OCI-LY3 (cell line): ENCODE data around the gene STK17A.
"Not testable (repeated sequence)": the region's sequence is repeated elsewhere in the genome, so short reads cannot be mapped to it uniquely, and the experiment has no call there.

Experiments used
- H2AFZ ChIP-seq: fragments of 200-600, 300-600 bp; shearing (Covaris generic); 2 replicates; pipeline ENCODE4 v1.6.0; 2014; ENCODE audit warnings: antibody characterized with exemption, low read depth, low read length
- H3K27ac ChIP-seq: fragments of 200-600, 300-600 bp; sonication (generic); 2 replicates; pipeline ENCODE4 v1.5.1; 2014; ENCODE audit warnings: mild to moderate bottlenecking, low read length, moderate library complexity, mixed read lengths
- H3K27me3 ChIP-seq: fragments of 200-600, 300-600 bp; sonication (generic); 2 replicates; pipeline ENCODE4 v1.6.1; 2014; ENCODE audit warnings: low read depth, low read length, mixed read lengths
- H3K36me3 ChIP-seq: fragments of 200-600, 300-600 bp; sonication (generic); replicated peaks from 2 replicates; pipeline ENCODE3; 2014; ENCODE audit warnings: low read depth, low read length, mixed read lengths
- H3K4me1 ChIP-seq: fragments of 300-600, 200-600 bp; sonication (generic); 2 replicates; pipeline ENCODE4 v1.6.1; 2014; ENCODE audit warnings: low read length, mixed read lengths
- H3K4me2 ChIP-seq: fragments of 200-600, 300-600 bp; sonication (generic); 2 replicates; pipeline ENCODE4 v1.6.1; 2014; ENCODE audit warnings: low read length, mixed read lengths
- H3K4me3 ChIP-seq: fragments of 300-600, 200-600 bp; sonication (generic); 2 replicates; pipeline ENCODE4 v1.5.1; 2014; ENCODE audit warnings: antibody characterized with exemption, mild to moderate bottlenecking, low read length, moderate library complexity
- H3K79me2 ChIP-seq: fragments of 300-600, 200-600 bp; shearing (Covaris generic); 2 replicates; pipeline ENCODE4 v1.6.1; 2014; ENCODE audit warnings: mild to moderate bottlenecking, low read length, mixed read lengths
- H3K9ac ChIP-seq: fragments of 300-600, 200-600 bp; shearing (Covaris generic); 2 replicates; pipeline ENCODE4 v1.6.0; 2014; ENCODE audit warnings: mild to moderate bottlenecking, low read length, moderate library complexity
- H3K9me3 ChIP-seq: fragments of 200-600, 300-600 bp; shearing (Covaris generic); 2 replicates; pipeline ENCODE4 v1.6.1; 2014; ENCODE audit warnings: low read length, mixed read lengths; ENCODE audit not compliant: insufficient read depth
- H4K20me1 ChIP-seq: fragments of 200-600, 300-600 bp; sonication (generic); 2 replicates; pipeline ENCODE4 v1.6.1; 2016; ENCODE audit warnings: low read length, mixed read lengths; ENCODE audit not compliant: insufficient read depth
- CTCF ChIP-seq: fragments of 200-600, 300-600 bp; sonication (generic); IDR thresholded peaks from 2 replicates; pipeline ENCODE4 v1.5.1; 2014; ENCODE audit warnings: antibody characterized with exemption, low read length, low read depth
- EZH2phosphoT487 ChIP-seq: fragments of 200-600 bp; shearing (Covaris generic); IDR thresholded peaks from 2 replicates; pipeline ENCODE4 v1.6.1; 2018; ENCODE audit warnings: antibody characterized with exemption, mixed run types, low read depth

The STK17A gene

GRCh38 chr7:43572516-43573049 is 10.3 kb upstream of the STK17A start:
- Histone ChIP-seq H3K27ac (no peak overlapping the region), H3K4me1 (0 out of 2 replicates have a peak, but pooled peaks cover 4% of the 10 kb centered on the region)

GRCh38 chr7:43573832-43574231 is 9.1 kb upstream of the STK17A start:
- not testable (repeated sequence) for H3K36me3 ChIP-seq, H3K4me2 ChIP-seq, H3K4me3 ChIP-seq, H3K27ac ChIP-seq, H3K9ac ChIP-seq, H4K20me1 ChIP-seq, H2AFZ ChIP-seq, H3K27me3 ChIP-seq, H3K79me2 ChIP-seq, H3K4me1 ChIP-seq, H3K9me3 ChIP-seq

More at GRCh38 chr7:43572516-43573049, 10.3 kb upstream of the STK17A start:
- Histone ChIP-seq H3K36me3 (no peaks in the 10 kb centered on the region), H3K4me2 (no peak overlapping the region), H4K20me1 (no peaks in the 10 kb centered on the region), H3K27me3 (peaks cover 4% of the 10 kb centered on the region; the same call in 1 of the 2 replicates), H3K9me3 (no peaks in the 10 kb centered on the region), H3K79me2 (no peaks in the 10 kb centered on the region), H3K4me3 (no peak overlapping the region), H2AFZ (no peak overlapping the region), H3K9ac (no peak overlapping the region)
- TF ChIP-seq EZH2phosphoT487 (no peak), CTCF (no peak)

DNA sequence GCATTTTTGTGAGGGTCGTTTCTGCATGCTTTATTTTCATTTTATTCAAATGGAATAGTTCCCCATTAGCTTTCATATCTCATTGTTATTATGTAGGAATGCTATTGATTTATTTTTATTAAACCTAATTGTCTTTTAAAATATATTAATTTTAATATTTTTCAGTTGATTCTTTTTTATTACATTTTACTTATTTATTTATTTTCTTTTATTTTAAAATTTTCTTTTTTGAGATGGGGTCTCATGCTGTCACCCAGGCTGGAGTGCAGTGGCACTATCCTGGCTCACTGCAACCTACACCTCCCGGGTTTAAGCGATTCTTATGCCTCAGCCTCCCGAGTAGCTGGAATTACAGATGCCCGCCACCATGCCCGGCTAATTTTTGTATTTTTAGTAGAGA is 7.4 kb upstream of the STK17A start:
- Histone ChIP-seq H3K27me3 (peaks cover 1% of the 10 kb centered on the region; the same call in 1 of the 2 replicates), H3K79me2 (no peaks in the 10 kb centered on the region), H3K4me3 (no peak overlapping the region), H3K9ac (no peak overlapping the region), H2AFZ (no peak overlapping the region), H3K9me3 (no peaks in the 10 kb centered on the region), H3K27ac (no peak overlapping the region), H3K36me3 (no peaks in the 10 kb centered on the region), H3K4me2 (no peak overlapping the region), H3K4me1 (0 out of 2 replicates have a peak, but pooled peaks cover 4% of the 10 kb centered on the region), H4K20me1 (no peaks in the 10 kb centered on the region)
- TF ChIP-seq CTCF (no peak), EZH2phosphoT487 (no peak)

- 0 out of 2 replicates have a peak, but pooled peaks cover 4% of the 10 kb centered on the region for H3K4me1 ChIP-seq
- no peaks in the 10 kb centered on the region for H4K20me1 ChIP-seq
- H2AFZ ChIP-seq: no peak overlapping the region
- H3K27ac ChIP-seq: no peak overlapping the region
- H3K9ac ChIP-seq: no peak overlapping the region
- H3K4me3 ChIP-seq: no peak overlapping the region
- no peaks in the 10 kb centered on the region for H3K79me2 ChIP-seq
- H3K4me2 ChIP-seq: no peak overlapping the region
- H3K27me3 ChIP-seq: peaks cover 9% of the 10 kb centered on the region
- H3K36me3 ChIP-seq: no peaks in the 10 kb centered on the region
- TF ChIP-seq CTCF (no peak), EZH2phosphoT487 (no peak)
- H3K9me3 ChIP-seq: no peaks in the 10 kb centered on the region
These were observed 6.7 kb upstream of the STK17A start for GRCh38 chr7:43576241-43576640.
